Measurements from ENCODE around the gene CHRNA10.

Gene CHRNA10

DNA sequence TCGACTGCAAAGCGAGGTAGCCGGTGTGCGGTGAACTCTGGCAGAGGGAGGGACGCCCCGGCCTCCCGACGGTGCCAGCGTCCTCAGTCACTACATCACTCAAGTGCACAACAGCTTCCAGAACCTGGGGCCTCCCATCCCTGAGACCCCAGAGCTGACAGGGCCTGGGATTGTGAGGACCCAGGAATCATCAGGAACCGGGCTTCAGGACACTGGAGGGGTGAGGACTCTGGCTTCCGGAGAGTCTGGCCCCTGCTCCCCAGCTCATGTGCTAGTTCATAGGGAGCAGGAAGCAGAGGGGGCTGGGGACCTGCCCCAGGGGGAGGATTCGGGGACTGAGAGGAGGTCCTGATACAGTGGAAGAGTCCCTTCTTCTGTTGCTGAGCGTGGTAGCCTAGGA is 34.0 kb downstream of the CHRNA10 start:
- in situ Hi-C loops (cut with HindIII; ENCODE audit: low sequenced_read_pairs) = no loop called here

DNA sequence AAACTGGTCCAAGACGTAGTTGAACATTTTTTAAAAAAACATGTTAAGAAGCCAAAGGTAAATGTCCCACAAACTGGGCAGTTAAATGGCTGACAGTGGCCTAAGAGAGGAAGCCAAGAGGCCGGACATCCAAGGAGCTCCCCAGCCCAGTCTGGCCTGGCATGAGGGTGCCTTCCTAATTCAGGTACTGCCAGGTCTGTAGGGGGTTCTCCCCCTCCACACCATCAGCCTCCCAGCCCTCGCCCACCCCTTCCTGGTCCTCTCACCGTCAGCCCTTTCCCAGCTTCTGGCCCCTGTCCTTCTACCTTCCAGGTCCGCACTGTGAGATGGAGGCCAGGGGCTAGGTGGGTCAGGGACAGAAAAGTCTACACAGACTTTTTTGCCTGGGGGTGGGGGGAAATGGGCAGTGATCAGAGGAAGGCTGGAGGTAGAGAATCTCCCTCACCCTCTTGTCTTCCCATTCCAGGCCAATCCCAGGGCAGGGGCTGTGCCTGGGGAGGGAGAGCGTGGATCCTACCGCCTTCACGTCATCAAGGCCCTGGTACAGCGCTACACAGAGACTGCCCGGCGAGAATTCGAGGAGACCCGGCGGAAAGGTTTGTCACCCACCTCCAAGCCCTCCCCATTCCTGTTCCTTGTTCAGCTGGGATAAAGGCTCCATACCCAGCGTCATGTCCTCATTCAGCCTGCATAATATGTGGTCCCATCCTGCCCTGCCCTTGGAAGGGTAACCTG is 35.4 kb downstream of the CHRNA10 start:
- in situ Hi-C loops (cut with HindIII; ENCODE audit: low sequenced_read_pairs) = no loop called here

DNA sequence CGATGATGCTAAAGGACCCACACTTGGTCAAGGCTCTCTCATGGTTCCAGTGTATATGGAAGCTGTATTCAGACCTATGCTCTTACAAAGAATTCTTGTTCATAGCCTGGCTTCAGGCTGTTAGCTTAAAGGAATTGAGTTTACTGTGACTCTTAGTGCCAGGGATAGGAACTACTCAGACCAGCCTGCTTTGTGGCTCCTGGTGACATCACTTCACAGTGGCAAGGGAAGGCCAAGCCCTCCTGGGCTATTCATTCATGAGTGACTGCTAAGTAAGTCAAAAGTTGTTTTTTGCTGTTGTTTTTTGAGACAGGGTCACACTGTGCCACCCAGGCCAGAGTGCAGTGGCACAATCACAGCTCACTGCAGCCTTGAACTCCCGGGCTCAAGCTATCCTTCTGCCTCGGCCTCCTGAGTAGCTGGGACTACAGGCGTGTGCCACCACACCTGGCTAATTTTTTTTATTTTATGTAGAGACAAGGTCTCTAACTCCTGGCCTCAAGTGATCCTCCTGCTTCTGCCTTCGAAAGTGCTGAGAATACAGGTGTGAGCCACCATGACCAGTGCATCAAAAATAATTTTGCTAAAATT is 39.0 kb downstream of the CHRNA10 start:
- in situ Hi-C loops (cut with HindIII; ENCODE audit: low sequenced_read_pairs) = no loop called here

- in situ Hi-C loops (cut with HindIII; ENCODE audit: low sequenced_read_pairs) = no loop called here
Measured at GRCh38 chr11:3631331-3631730, 39.9 kb downstream of the CHRNA10 start.

- in situ Hi-C loops (cut with HindIII; ENCODE audit: low sequenced_read_pairs) = no loop called here
Measured at GRCh38 chr11:3627291-3627690, 43.9 kb downstream of the CHRNA10 start.

DNA sequence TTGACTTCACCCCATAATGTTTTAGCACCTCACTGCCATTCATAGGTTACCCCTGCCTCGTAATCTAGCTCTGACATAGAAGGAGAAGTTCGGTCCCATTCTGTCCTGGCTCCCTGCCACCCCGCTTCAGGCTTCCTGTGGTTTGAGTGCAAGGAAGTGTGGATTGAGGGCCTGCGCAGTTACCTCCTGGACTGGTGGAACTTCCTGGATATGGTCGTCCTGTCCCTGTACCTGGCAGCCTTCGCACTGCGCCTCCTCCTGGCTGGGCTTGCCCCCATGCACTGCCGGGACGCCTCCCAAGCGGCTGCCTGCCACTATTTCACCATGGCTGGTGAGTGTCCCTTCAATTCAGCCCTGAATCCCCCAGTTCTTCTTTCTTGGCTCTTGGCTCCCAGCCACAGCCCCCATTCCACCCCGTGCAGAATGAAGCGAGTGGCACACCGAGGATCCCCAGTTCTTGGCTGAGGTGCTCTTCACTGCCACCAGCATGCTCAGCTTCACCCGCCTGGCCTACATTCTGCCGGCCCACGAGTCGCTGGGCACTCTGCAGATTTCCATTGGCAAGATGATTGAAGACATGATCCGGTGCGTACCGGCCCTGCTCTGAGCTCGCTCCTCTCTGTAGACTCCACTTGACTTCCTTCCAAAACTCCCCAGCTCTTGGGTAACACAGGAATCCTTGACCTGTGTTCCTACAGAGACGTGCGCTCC is 44.8 kb downstream of the CHRNA10 start:
- in situ Hi-C loops (cut with HindIII; ENCODE audit: low sequenced_read_pairs) = no loop called here

- in situ Hi-C loops (cut with HindIII; ENCODE audit: low sequenced_read_pairs) = no loop called here
Measured at GRCh38 chr11:3623767-3624458, 47.3 kb downstream of the CHRNA10 start.

- in situ Hi-C loops (cut with HindIII; ENCODE audit: low sequenced_read_pairs) = no loop called here
Measured at GRCh38 chr11:3623121-3623520, 48.1 kb downstream of the CHRNA10 start.

- in situ Hi-C loops (cut with HindIII; ENCODE audit: low sequenced_read_pairs) = no loop called here
Measured at GRCh38 chr11:3622521-3622920, 48.7 kb downstream of the CHRNA10 start.

- in situ Hi-C loops (cut with HindIII; ENCODE audit: low sequenced_read_pairs) = no loop called here
Measured at GRCh38 chr11:3617990-3618389, 53.2 kb downstream of the CHRNA10 start.

DNA sequence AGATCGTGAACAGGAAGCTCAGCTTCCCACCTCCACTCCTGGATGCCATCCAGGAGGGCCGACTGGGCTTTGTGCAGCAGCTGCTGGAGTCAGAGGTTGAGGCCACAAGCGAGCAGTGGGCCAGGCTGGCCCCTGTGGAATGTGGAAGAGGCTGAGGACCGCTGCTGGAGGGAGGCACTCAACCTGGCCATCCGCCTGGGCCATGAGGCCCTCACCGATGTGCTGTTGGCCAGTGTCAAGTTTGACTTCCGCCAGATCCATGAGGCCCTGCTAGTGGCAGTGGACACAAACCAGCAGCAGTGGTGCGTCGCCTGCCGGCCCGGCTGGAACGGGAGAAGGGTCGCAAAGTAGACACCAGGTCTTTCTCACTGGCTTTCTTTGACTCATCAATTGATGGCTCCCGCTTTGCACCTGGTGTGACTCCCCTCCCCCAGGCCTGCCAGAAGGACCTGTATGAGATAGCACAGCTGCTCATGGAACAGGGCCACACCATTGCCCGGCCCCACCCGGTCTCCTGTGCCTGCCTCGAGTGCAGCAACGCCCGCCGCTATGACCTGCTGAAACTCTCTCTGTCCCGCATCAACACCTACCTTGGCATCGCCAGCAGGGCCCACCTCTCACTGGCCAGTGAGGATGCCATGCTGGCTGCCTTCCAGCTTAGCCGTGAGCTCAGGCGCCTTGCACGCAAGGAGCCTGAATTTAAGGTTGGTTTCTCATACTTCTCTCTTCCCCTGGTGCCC is 54.3 kb downstream of the CHRNA10 start:
- in situ Hi-C loops (cut with HindIII; ENCODE audit: low sequenced_read_pairs) = no loop called here

DNA sequence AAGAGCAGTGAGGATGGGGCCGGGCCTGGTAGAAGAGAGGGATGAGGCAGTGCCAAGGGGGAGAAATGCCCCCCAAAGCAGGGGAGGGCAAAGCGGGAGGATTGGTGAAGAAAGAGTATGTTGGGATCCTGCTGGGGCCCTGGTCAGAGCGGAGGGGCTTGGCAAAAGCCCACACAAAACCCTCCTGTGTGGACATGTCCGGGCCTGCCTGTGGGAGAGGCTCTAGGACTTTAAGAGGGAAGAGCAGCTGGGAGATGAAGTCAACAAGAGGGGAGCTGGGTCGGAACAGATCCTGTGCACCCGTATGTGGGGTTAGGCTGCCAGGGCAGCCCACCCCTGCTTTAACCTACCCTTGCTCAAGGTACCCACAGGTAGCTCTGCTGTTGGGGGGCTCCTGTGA is 55.2 kb downstream of the CHRNA10 start:
- in situ Hi-C loops (cut with HindIII; ENCODE audit: low sequenced_read_pairs) = no loop called here
